GM06990 (cell line): ENCODE data around the gene GRAMD4.

ENCODE experiments used
- DNase-seq: peaks from one replicate; pipeline ENCODE4 v3.0.0-alpha.2; 2011; ENCODE audit not compliant: insufficient read length; ENCODE audit errors: extremely low read depth
- H3K27me3 ChIP-seq: replicated peaks from 2 replicates; pipeline ENCODE4 v1.6.0; 2011; ENCODE audit warnings: low read length; ENCODE audit not compliant: control insufficient read depth, insufficient read depth
- H3K36me3 ChIP-seq: 2 replicates; pipeline ENCODE4 v1.5.1; 2011; ENCODE audit warnings: low read length; ENCODE audit not compliant: control insufficient read depth, insufficient read depth
- H3K4me3 ChIP-seq: replicated peaks from 2 replicates; pipeline ENCODE4 v1.5.1; 2011; ENCODE audit warnings: low read depth, mild to moderate bottlenecking, control low read depth, low read length
- CTCF ChIP-seq: IDR thresholded peaks from 2 replicates; pipeline ENCODE4 v1.5.1; 2011; ENCODE audit warnings: low read length, control low read depth, mild to moderate bottlenecking, inconsistent platforms; ENCODE audit not compliant: insufficient read depth, poor library complexity, severe bottlenecking

Gene GRAMD4

DNA sequence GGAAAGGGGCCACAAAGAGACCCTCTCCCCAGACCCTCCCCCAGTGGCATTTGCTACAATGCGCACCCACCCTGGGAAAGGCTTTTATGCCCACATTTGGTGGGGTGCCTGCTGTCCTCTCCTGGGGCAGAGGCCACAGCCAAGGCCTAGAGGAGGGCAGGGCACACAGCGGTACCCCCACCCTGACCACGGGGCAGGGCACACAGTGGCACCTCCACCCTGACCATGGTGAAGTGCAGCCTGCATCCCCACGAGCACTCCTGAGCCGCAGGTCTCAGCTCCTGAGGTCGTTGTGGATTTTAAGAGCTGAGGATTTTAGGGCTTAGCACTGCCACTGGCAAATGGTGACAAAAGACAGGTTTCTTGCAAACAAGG lies 83.8 kb downstream of the GRAMD4 start:
- DNase-seq = no peak
- peaks cover 42% of the 10 kb centered on the region for H3K36me3 ChIP-seq
- no peaks in the 10 kb centered on the region for H3K27me3 ChIP-seq
- TF ChIP-seq CTCF = no peak
- no peak overlapping the region for H3K4me3 ChIP-seq

- H3K4me3 ChIP-seq = no peak overlapping the region
- DNase-seq = no peak
- H3K27me3 ChIP-seq = no peaks in the 10 kb centered on the region
- H3K36me3 ChIP-seq = peaks cover 39% of the 10 kb centered on the region
- no peak for TF ChIP-seq CTCF
Observed at GRCh38 chr22:46706060-46706459, 85.9 kb downstream of the GRAMD4 start.

DNA sequence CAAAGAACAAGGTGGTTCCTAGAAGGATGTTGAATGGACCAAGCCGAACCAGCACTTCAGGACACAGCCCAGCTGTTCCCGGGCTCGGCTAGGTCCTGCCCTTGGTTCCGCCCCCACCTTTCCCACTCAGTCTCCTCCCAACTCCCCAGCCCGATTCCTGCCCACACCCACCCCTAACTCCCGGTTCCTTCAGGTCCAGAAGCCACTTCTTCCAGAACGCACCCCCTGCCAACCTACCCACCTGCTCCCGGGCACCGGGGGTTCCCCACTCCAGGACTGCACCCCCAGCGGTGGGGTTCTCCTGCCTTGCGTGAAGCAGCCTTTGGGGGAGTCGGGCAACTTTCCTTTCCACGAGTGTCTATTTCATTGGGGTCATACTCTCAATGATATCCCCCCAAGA lies 87.1 kb downstream of the GRAMD4 start:
- Histone ChIP-seq H3K27me3 (no peaks in the 10 kb centered on the region), H3K4me3 (no peak overlapping the region), H3K36me3 (peaks cover 38% of the 10 kb centered on the region)
- DNase-seq = no peak
- TF ChIP-seq CTCF = no peak

DNA sequence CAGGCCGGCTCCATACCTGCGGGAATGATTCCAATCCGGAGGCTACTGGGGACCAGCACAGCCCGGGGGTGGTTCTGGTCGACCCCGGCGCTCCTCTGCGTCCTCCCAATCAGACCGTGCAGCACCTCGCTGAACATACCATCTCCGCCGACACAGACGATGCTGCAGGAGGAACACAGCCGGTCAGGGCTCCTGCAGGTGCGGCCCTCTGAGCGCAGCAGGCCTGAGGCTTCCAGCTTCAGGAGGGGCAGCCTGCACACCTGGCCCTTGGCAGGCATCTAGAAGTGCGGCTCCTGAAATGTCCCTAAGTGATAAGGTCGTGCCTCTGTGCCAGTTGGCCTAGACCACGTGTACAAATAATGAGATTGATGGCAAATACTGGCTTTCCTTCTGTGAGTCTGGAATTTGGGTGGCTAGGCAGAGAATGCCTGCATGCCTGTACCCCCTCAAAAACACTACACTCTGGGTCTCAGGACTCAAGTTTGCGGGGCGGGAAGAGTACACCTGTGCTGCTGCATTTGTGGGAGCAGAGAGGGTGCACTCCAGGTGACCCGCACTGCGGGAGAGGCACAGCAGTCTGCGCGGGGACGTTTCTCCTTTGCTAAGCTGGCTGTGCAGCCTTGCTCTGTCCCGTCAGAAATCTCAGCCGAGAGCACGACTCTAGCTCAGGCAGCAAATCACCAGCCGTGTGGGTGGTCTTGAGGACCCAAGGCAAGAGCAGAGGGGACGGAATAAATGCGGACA lies 87.8 kb downstream of the GRAMD4 start:
- Histone ChIP-seq H3K4me3 (no peak overlapping the region), H3K27me3 (no peaks in the 10 kb centered on the region), H3K36me3 (peaks cover 38% of the 10 kb centered on the region)
- TF ChIP-seq CTCF = no peak
- DNase-seq = no peak

DNA sequence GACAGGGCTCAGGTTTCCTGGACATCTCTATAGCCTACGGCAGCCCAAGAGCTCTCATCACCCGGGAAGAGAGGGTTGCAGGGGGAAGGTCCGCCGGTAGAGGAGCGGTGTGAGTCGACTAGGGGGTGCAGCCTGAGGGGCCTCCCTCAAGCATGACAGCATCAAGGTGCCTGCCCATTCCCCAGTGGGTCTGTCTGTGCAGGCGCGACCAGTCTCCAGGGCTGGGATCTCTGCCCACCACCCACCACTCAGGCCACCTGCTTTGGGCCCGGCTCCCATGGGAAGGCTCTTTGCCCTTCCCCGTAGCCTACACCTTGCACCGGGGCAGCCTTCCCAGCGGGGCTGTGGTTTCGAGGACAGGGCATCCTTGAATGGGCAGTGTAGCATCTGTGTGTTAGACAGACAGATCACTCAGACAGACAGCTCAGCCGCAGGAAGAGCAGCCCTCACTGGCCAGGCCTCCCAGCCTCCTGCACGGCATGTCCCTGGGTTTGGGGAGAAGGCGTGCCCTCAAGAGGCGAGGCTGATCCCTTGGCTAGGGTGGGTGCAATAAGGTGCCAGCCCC lies 88.7 kb downstream of the GRAMD4 start:
- no peak overlapping the region for H3K4me3 ChIP-seq
- H3K36me3 ChIP-seq = peaks cover 34% of the 10 kb centered on the region
- TF ChIP-seq CTCF = no peak
- H3K27me3 ChIP-seq = no peaks in the 10 kb centered on the region
- DNase-seq = no peak
